HG03064 (cell line): Measurements from ENCODE around the gene MFSD12.

Experiments
- ATAC-seq: cut with Tn5 transposase; IDR thresholded peaks from one replicate; pipeline ENCODE4 v1.9.1; 2021; ENCODE audit warnings: low read depth; ENCODE audit not compliant: unreplicated experiment

The MFSD12 gene

GRCh38 chr19:3563709-3564524, 6.5 kb upstream of the MFSD12 start:
- ATAC-seq: no peak

- peak; percentile 31 for ATAC-seq
Measured at GRCh38 chr19:3556978-3557460, 367 bp downstream of the MFSD12 start.

- no peak for ATAC-seq
Measured at GRCh38 chr19:3556423-3556977, 886 bp downstream of the MFSD12 start.

GRCh38 chr19:3555653-3556422, 1.5 kb downstream of the MFSD12 start:
- no peak for ATAC-seq

GRCh38 chr19:3554254-3555083, 2.9 kb downstream of the MFSD12 start:
- ATAC-seq: no peak

- ATAC-seq: no peak
Measured at GRCh38 chr19:3551792-3552095, 5.6 kb downstream of the MFSD12 start.

GRCh38 chr19:3550947-3551791, 6.2 kb downstream of the MFSD12 start:
- ATAC-seq: no peak

GRCh38 chr19:3549816-3550215, 7.6 kb downstream of the MFSD12 start:
- ATAC-seq: no peak

GRCh38 chr19:3548606-3549005, 8.8 kb downstream of the MFSD12 start:
- no peak for ATAC-seq

GRCh38 chr19:3547767-3548282, 9.6 kb downstream of the MFSD12 start:
- ATAC-seq: no peak

- ATAC-seq: no peak
Measured at GRCh38 chr19:3547301-3547731, 10.1 kb downstream of the MFSD12 start.

GRCh38 chr19:3546119-3546518, 11.3 kb downstream of the MFSD12 start:
- ATAC-seq: no peak

GRCh38 chr19:3545669-3546034, 11.7 kb downstream of the MFSD12 start:
- ATAC-seq: no peak

GRCh38 chr19:3544742-3545668, 12.4 kb downstream of the MFSD12 start:
- ATAC-seq: no peak

GRCh38 chr19:3544058-3544376, 13.4 kb downstream of the MFSD12 start:
- ATAC-seq: no peak

- ATAC-seq: no peak
Measured at GRCh38 chr19:3543150-3544057, 14.0 kb downstream of the MFSD12 start.

GRCh38 chr19:3539756-3540118, 17.6 kb downstream of the MFSD12 start:
- ATAC-seq: no peak
